Fibroblast of the aortic adventitia (primary cell): ENCODE results near the gene INTS11. TPM values are rescaled to one million over a fixed set of nuclear protein-coding genes. Genes with fewer than 3 reads are reported as not detected.

Experiments used
- DNase-seq: peaks from one replicate; pipeline ENCODE4 v3.0.0-alpha.2; 2010; ENCODE audit warnings: low read depth
- H3K4me3 ChIP-seq: 2 replicates; pipeline ENCODE4 v1.5.1; 2011; ENCODE audit warnings: low read depth, mild to moderate bottlenecking, control low read depth, low read length, moderate library complexity
- total RNA-seq: library from RNA; depleted of rRNA; stranded (reverse); fragments of >200 nt; gene quantifications from 2 replicates; pipeline ENCODE4 v1.2.3, GENCODE V29; 2012; ENCODE audit warnings: low replicate concordance
- TF ChIP-seq, protein P1 (sequence below): IDR thresholded peaks from 2 replicates; pipeline ENCODE4 v1.5.1; 2011; ENCODE audit warnings: mild to moderate bottlenecking, low read length, control low read depth, inconsistent platforms; ENCODE audit not compliant: insufficient read depth

The INTS11 gene
- total RNA-seq, 1 donor, result 53.1 TPM

DNA sequence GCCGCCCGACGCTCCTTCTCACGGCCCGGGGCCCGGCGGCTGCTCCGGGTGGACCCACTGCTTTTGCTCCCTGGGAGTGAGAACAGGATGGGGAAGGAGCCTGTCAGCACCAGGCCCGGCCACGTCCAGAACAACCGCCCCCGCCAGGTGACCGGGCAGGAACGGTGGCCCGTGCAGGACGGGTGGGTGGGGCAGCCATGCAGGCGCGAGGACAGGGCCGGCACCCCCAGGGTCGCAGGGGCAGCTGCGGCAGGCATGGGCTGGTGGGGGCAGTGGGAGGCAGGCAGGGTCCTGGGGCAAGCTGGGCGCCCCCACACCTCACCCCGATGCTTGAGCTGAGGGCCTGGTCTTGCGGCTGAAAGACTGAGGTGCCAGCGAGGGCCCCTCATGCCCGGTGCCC, 12.0 kb upstream of the INTS11 start:
- TF ChIP-seq, protein P1, sequence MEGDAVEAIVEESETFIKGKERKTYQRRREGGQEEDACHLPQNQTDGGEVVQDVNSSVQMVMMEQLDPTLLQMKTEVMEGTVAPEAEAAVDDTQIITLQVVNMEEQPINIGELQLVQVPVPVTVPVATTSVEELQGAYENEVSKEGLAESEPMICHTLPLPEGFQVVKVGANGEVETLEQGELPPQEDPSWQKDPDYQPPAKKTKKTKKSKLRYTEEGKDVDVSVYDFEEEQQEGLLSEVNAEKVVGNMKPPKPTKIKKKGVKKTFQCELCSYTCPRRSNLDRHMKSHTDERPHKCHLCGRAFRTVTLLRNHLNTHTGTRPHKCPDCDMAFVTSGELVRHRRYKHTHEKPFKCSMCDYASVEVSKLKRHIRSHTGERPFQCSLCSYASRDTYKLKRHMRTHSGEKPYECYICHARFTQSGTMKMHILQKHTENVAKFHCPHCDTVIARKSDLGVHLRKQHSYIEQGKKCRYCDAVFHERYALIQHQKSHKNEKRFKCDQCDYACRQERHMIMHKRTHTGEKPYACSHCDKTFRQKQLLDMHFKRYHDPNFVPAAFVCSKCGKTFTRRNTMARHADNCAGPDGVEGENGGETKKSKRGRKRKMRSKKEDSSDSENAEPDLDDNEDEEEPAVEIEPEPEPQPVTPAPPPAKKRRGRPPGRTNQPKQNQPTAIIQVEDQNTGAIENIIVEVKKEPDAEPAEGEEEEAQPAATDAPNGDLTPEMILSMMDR, result no peak
- DNase-seq, result no peak
- no peak overlapping the region for H3K4me3 ChIP-seq

DNA sequence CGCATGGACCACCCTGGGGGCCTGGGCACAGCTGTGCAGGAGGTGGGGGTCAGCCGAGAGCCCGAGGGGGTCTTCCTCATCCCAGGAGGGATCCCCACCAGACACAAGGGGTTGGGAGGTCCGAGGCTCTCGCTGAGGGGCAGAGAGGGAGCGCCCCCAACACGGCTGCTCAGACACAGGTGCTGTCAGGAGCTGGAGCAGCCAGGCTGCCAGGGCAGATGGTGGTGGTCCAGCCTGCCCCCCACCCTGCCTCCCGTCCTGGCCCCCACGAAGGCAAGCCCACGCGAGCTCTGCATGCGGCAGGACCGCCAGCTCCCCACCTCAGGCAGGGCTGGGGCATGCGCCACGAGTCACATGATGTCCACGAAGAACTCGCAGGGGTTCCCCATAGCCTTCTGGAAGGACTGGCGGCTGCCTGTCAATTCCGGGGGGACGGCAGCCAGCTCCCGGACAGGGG, 11.4 kb upstream of the INTS11 start:
- TF ChIP-seq, protein P1, result no peak
- H3K4me3 ChIP-seq, result no peak overlapping the region
- DNase-seq, result no peak

DNA sequence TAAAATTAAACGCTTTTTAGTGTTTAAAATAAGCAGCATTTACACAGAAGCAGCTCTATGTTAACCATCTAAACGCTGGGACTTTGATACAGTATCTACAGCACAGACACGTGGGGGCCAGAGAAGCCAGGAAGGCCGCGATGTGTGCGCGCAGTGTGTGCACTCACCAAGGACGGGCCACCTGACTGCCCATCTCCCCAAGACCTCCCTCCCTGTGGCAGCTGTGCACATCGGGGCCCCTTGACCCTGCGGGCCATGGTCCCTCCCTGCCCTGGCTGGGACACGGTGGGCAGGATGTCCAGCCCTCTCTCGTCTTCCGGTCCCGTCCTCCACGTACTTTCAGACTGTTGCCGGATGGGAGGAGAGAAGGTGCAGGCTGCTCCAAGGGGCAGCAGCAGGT, 10.8 kb upstream of the INTS11 start:
- TF ChIP-seq, protein P1, result no peak
- H3K4me3 ChIP-seq, result no peak overlapping the region
- no peak for DNase-seq

- TF ChIP-seq, protein P1, result no peak
- H3K4me3 ChIP-seq, result no peak overlapping the region
- DNase-seq, result no peak
Measured at GRCh38 chr1:1334835-1335234, 10.4 kb upstream of the INTS11 start.

- no peak for DNase-seq
- H3K4me3 ChIP-seq, result no peak overlapping the region
- TF ChIP-seq, protein P1, result no peak
Measured at GRCh38 chr1:1333551-1334241, 9.2 kb upstream of the INTS11 start.

GRCh38 chr1:1332774-1333480, 8.5 kb upstream of the INTS11 start:
- DNase-seq, result no peak
- TF ChIP-seq, protein P1, result no peak
- H3K4me3 ChIP-seq, result no peak overlapping the region
